Mesothelial cell of epicardium (in vitro differentiated cells): ENCODE data around the gene FSTL1. TPM values are rescaled to one million over a fixed set of nuclear protein-coding genes. Genes with fewer than 3 reads are reported as not detected.

Source experiments
- DNase-seq, 2 experiments: peaks; one replicate each; pipeline ENCODE4 v3.0.0; 2021; ENCODE audit warnings: low spot score in 2 of 2; ENCODE audit not compliant: unreplicated experiment in 2 of 2
- H3K27ac Mint-ChIP-seq: 2 replicates; pipeline ENCODE4 v1.8.0; 2021; ENCODE audit warnings: mixed read lengths
- H3K27me3 Mint-ChIP-seq: 2 replicates; pipeline ENCODE4 v1.8.0; 2021; ENCODE audit warnings: low read depth, mixed read lengths
- H3K36me3 Mint-ChIP-seq: 2 replicates; pipeline ENCODE4 v1.8.0; 2021; ENCODE audit warnings: mixed read lengths
- H3K4me1 Mint-ChIP-seq: 2 replicates; pipeline ENCODE4 v1.8.0; 2021; ENCODE audit warnings: mixed read lengths
- H3K4me3 Mint-ChIP-seq: 2 replicates; pipeline ENCODE4 v1.8.0; 2021; ENCODE audit warnings: mild to moderate bottlenecking, moderate library complexity, mixed read lengths
- H3K9me3 Mint-ChIP-seq: 2 replicates; pipeline ENCODE4 v1.8.0; 2021; ENCODE audit warnings: mixed read lengths
- total RNA-seq: library from RNA; stranded (reverse); gene quantifications from 3 replicates; pipeline ENCODE4 v1.2.1, GENCODE V29; 2021
- TF ChIP-seq, protein P1 (sequence below): fragments of 200-600 bp; sonication (generic); IDR thresholded peaks from one replicate; pipeline ENCODE4 v1.5.0; 2021; ENCODE audit warnings: antibody characterized with exemption; ENCODE audit not compliant: unreplicated experiment

Gene FSTL1
- total RNA-seq, 1 donor from 2014 or later, result 734 TPM

- peaks cover 2% of the 10 kb centered on the region for H3K36me3 Mint-ChIP-seq
- peaks cover 19% of the 10 kb centered on the region for H3K4me1 Mint-ChIP-seq
- H3K4me3 Mint-ChIP-seq, result no peak overlapping the region
- no peak for DNase-seq
- H3K9me3 Mint-ChIP-seq, result peaks cover 6% of the 10 kb centered on the region
- H3K27ac Mint-ChIP-seq, result peak overlapping the region; percentile 84
- TF ChIP-seq, protein P1, sequence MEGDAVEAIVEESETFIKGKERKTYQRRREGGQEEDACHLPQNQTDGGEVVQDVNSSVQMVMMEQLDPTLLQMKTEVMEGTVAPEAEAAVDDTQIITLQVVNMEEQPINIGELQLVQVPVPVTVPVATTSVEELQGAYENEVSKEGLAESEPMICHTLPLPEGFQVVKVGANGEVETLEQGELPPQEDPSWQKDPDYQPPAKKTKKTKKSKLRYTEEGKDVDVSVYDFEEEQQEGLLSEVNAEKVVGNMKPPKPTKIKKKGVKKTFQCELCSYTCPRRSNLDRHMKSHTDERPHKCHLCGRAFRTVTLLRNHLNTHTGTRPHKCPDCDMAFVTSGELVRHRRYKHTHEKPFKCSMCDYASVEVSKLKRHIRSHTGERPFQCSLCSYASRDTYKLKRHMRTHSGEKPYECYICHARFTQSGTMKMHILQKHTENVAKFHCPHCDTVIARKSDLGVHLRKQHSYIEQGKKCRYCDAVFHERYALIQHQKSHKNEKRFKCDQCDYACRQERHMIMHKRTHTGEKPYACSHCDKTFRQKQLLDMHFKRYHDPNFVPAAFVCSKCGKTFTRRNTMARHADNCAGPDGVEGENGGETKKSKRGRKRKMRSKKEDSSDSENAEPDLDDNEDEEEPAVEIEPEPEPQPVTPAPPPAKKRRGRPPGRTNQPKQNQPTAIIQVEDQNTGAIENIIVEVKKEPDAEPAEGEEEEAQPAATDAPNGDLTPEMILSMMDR, result no peak
- H3K27me3 Mint-ChIP-seq, result no peaks in the 10 kb centered on the region
Measured at GRCh38 chr3:120477781-120478180, 27.0 kb upstream of the FSTL1 start.

DNA sequence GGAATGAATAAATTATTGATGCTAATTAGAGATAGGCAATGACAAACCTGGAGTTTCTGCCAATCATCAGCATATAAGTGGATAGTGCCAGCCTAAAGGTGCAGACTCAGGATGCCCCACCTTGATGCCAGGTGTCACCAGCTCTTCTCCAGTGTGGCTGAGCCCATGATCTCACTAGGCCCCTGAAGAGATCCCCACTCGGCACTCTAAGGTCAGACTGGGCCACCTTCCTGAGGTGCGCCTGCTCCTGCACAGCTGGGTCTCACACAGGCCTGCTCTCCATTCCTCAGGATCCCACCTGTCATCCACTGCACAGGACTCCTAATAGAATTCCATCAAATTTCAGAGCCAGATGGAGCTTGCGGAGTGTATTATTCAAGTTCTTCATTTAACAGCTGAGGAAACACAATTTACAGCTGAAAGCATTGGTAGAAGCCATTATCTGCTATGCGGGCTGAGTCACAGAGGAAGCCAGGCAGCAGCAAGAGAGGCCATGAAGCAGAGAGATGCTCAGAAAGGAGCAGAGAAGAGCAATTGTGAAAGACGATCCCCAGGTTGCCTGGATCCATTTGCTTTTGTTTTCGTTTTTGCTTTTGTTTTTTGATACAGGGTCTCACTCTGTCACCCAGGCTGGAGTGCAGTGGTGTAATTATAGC is 25.1 kb upstream of the FSTL1 start:
- TF ChIP-seq, protein P1, result no peak

GRCh38 chr3:120473896-120474675 is 23.3 kb upstream of the FSTL1 start:
- DNase-seq, result no peak
- Mint-ChIP-seq H3K27me3 (no peaks in the 10 kb centered on the region), H3K36me3 (peaks cover 9% of the 10 kb centered on the region), H3K27ac (peak overlapping the region; percentile 8), H3K9me3 (peaks cover 13% of the 10 kb centered on the region), H3K4me1 (peaks cover 50% of the 10 kb centered on the region), H3K4me3 (no peak overlapping the region)
- TF ChIP-seq, protein P1, result no peak

More for the DNA sequence above, 25.1 kb upstream of the FSTL1 start:
- Mint-ChIP-seq H3K27ac (peak overlapping the region; percentile 58), H3K27me3 (no peaks in the 10 kb centered on the region), H3K4me3 (no peak overlapping the region), H3K36me3 (peaks cover 9% of the 10 kb centered on the region), H3K4me1 (peaks cover 34% of the 10 kb centered on the region), H3K9me3 (peaks cover 13% of the 10 kb centered on the region)
- DNase-seq, result no peak

DNA sequence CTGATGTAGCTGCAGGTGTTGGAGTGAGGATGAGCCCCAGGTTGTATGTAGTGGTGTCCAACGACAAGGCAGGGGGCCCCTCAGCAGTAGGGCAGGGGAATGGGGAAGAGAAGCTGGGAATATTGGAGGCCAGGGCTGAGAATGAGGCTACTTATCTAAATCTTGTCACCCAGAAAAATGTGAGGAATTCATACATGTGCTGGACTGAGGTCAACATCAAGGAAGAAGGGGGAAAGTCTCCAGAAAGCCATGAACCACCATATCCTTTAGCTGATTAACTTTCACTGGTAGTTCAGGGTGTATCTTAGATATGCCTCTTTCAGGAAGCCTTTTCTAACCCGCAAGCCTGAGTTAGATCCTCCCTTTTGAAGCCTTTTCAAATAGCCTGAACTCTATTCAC is 22.6 kb upstream of the FSTL1 start:
- H3K4me3 Mint-ChIP-seq, result no peak overlapping the region
- H3K27me3 Mint-ChIP-seq, result no peaks in the 10 kb centered on the region
- DNase-seq, result no peak
- no peak overlapping the region for H3K27ac Mint-ChIP-seq
- H3K9me3 Mint-ChIP-seq, result peaks cover 13% of the 10 kb centered on the region
- peaks cover 57% of the 10 kb centered on the region for H3K4me1 Mint-ChIP-seq
- TF ChIP-seq, protein P1, result no peak
- H3K36me3 Mint-ChIP-seq, result peaks cover 9% of the 10 kb centered on the region

DNA sequence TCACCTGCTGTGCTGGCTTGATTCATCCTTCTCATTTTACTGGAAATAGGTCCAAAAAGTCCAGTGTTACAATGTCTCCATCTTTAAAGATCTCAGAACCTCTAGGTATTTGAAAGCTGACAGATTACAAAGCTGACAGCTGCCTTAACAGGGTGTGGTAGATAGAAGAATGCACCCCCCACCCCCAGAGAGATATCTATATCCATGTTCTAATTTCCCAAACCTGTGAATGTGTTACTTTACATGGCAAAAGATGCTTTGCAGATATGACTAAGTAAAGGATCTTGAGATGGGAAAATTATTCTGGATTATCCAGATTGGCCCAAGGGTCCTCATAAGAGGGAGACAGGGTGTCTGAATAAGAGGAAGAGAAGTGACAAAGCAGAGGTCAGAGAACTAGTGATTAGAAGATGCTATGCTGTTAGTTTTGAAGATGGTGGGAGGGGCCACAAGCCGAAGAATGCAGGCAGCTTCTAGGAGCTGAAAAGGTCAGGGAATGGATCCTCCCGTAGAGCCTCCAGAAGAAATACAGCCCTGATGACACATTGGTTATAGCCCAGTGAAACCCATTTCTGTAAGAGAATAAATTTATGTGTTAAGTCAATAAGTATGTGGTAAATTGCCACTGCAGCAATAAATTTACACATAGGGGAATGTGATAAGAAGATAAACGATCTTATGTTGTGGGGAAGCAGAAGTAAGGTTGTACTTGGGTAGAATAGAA is 21.5 kb upstream of the FSTL1 start:
- Mint-ChIP-seq H3K36me3 (peaks cover 9% of the 10 kb centered on the region), H3K9me3 (peaks cover 13% of the 10 kb centered on the region), H3K4me3 (no peak overlapping the region), H3K27ac (peak overlapping the region; percentile 96), H3K27me3 (no peaks in the 10 kb centered on the region), H3K4me1 (peaks cover 61% of the 10 kb centered on the region)
- DNase-seq, result no peak
- TF ChIP-seq, protein P1, result no peak
